H1 (cell line): ENCODE results near the gene KTN1. TPM values are rescaled to one million over a fixed set of nuclear protein-coding genes. Genes with fewer than 3 reads are reported as not detected.

Experiments
- CTCF ChIA-PET: fragments of 300-600 bp; sonication (Branson Sonifier 250); formaldehyde crosslinking; loops from one replicate; lab custom pipeline; 2021; ENCODE audit not compliant: partially characterized antibody; lab: Charles Lee
- POLR2A ChIA-PET: fragments of 300-600 bp; sonication (Branson Sonifier 250); formaldehyde crosslinking; loops from one replicate; lab custom pipeline; 2021; ENCODE audit warnings: inconsistent platforms; ENCODE audit not compliant: partially characterized antibody; lab: Charles Lee
- DNase-seq, 2 experiments: peaks; one replicate each; pipeline versions ENCODE4 v3.0.0 to v3.0.0-alpha.2; 2010 to 2022; ENCODE audit warnings: low spot score in 2 of 2, low read depth in 1 of 2, mixed read lengths in 1 of 2
- FAIRE-seq: peaks from 2 replicates; lab custom pipeline; 2011; peaks lifted over from hg19 to GRCh38; lab: Jason Lieb, UNC
- H2AFZ ChIP-seq: 2 replicates; pipeline ENCODE4 v1.8.1; 2012; ENCODE audit warnings: low read length, inconsistent platforms
- H2AK5ac ChIP-seq: 2 replicates; pipeline ENCODE4 v1.6.1; 2013; ENCODE audit warnings: low read depth, low read length
- H2BK120ac ChIP-seq: replicated peaks from 2 replicates; pipeline ENCODE3; 2013; ENCODE audit warnings: low read depth, low read length, inconsistent platforms
- H2BK12ac ChIP-seq: 2 replicates; pipeline ENCODE4 v1.6.1; 2013; ENCODE audit warnings: low read depth, low read length
- H2BK15ac ChIP-seq: 2 replicates; pipeline ENCODE4 v1.6.1; 2013; ENCODE audit warnings: low read length
- H2BK20ac ChIP-seq: 2 replicates; pipeline ENCODE4 v1.6.1; 2013; ENCODE audit warnings: low read length
- H2BK5ac ChIP-seq: 2 replicates; pipeline ENCODE4 v1.6.1; 2013; ENCODE audit warnings: low read depth, low read length
- H3K14ac ChIP-seq: 2 replicates; pipeline ENCODE4 v1.6.1; 2013; ENCODE audit warnings: inconsistent platforms; ENCODE audit not compliant: insufficient read length
- H3K18ac ChIP-seq: 2 replicates; pipeline ENCODE4 v1.6.1; 2013; ENCODE audit warnings: low read length; ENCODE audit errors: extremely low read depth
- H3K23ac ChIP-seq: 2 replicates; pipeline ENCODE4 v1.6.1; 2013; ENCODE audit warnings: inconsistent platforms; ENCODE audit not compliant: insufficient read length
- H3K23me2 ChIP-seq: 2 replicates; pipeline ENCODE4 v1.6.1; 2013; ENCODE audit warnings: low read depth, low read length
- H3K27ac ChIP-seq: 2 replicates; pipeline ENCODE4 v1.6.1; 2011; ENCODE audit warnings: low read depth, low read length, inconsistent platforms
- H3K27me3 ChIP-seq, 4 experiments: replicated peaks in 1 of 4; 1 replicate in 1 of 4; 2 replicates in 3 of 4; pipeline versions ENCODE4 v1.6.1 to v1.8.1; 2011 to 2013; ENCODE audit warnings: low read length in 3 of 4, mild to moderate bottlenecking in 3 of 4, inconsistent platforms in 2 of 4, mixed read lengths in 2 of 4, moderate library complexity in 1 of 4; ENCODE audit not compliant: control insufficient read depth in 3 of 4, insufficient read depth in 3 of 4; ENCODE audit errors: extremely low read depth in 1 of 4
- H3K36me3 ChIP-seq, 4 experiments: 2 replicates each; pipeline versions ENCODE4 v1.6.1 to v1.8.1; 2011 to 2013; ENCODE audit warnings: mild to moderate bottlenecking in 4 of 4, low read length in 3 of 4, moderate library complexity in 2 of 4, control low read depth in 1 of 4, inconsistent platforms in 1 of 4; ENCODE audit not compliant: insufficient read depth in 4 of 4, control insufficient read depth in 2 of 4
- H3K4ac ChIP-seq: replicated peaks from 2 replicates; pipeline ENCODE3; 2013; ENCODE audit warnings: low read length, low read depth, mixed read lengths, inconsistent platforms; ENCODE audit not compliant: insufficient read length
- H3K4me1 ChIP-seq, 4 experiments: replicated peaks in 1 of 4; 1 replicate in 1 of 4; 2 replicates in 3 of 4; pipeline versions ENCODE4 v1.6.1 to v1.8.1; 2011 to 2013; ENCODE audit warnings: low read length in 3 of 4, inconsistent platforms in 2 of 4, mixed read lengths in 1 of 4; ENCODE audit not compliant: insufficient read depth in 4 of 4, control insufficient read depth in 3 of 4
- H3K4me2 ChIP-seq, 2 experiments: 2 replicates each; pipeline versions ENCODE4 v1.6.1 to v1.8.1; 2011 to 2013; ENCODE audit warnings: low read depth in 2 of 2, low read length in 2 of 2, control low read depth in 1 of 2, inconsistent platforms in 1 of 2, mild to moderate bottlenecking in 1 of 2; ENCODE audit not compliant: insufficient read depth in 1 of 2
- H3K4me3 ChIP-seq, 4 experiments: fragments of 200-600, 300-600 bp in 1 of 4; sonication (generic), shearing (Covaris generic), sonication (Bioruptor Twin) in 1 of 4; 2 replicates each; pipeline versions ENCODE4 v1.5.1 to v1.8.1; 2011 to 2016; ENCODE audit warnings: low read length in 4 of 4, low read depth in 3 of 4, control low read depth in 2 of 4, inconsistent platforms in 2 of 4, mild to moderate bottlenecking in 2 of 4, mixed read lengths in 1 of 4, moderate library complexity in 1 of 4; ENCODE audit not compliant: insufficient read depth in 2 of 4; ENCODE audit errors: extremely low read depth in 1 of 4
- H3K56ac ChIP-seq: replicated peaks from 2 replicates; pipeline ENCODE3; 2013; ENCODE audit warnings: low read depth, mild to moderate bottlenecking, mixed read lengths, low read length, inconsistent platforms; ENCODE audit not compliant: insufficient read length
- H3K79me1 ChIP-seq: 2 replicates; pipeline ENCODE4 v1.6.1; 2013; ENCODE audit warnings: low read depth, low read length, control low read depth
- H3K79me2 ChIP-seq, 2 experiments: 2 replicates each; pipeline versions ENCODE4 v1.6.1 to v1.8.1; 2012 to 2013; ENCODE audit warnings: low read length in 2 of 2, mild to moderate bottlenecking in 2 of 2, inconsistent platforms in 1 of 2; ENCODE audit not compliant: insufficient read depth in 2 of 2, control insufficient read depth in 1 of 2
- H3K9ac ChIP-seq, 4 experiments: replicated peaks in 1 of 4; 1 replicate in 1 of 4; 2 replicates in 3 of 4; pipeline versions ENCODE4 v1.6.1 to v1.8.1; 2011 to 2013; ENCODE audit warnings: low read depth in 3 of 4, low read length in 3 of 4, control low read depth in 2 of 4, mild to moderate bottlenecking in 2 of 4, moderate library complexity in 2 of 4, inconsistent platforms in 1 of 4; ENCODE audit errors: extremely low read depth in 1 of 4
- H3K9me3 ChIP-seq, 2 experiments: 2 replicates each; pipeline versions ENCODE4 v1.6.1 to v1.8.1; 2012 to 2013; ENCODE audit warnings: mild to moderate bottlenecking in 2 of 2, moderate library complexity in 2 of 2, control low read depth in 1 of 2, inconsistent platforms in 1 of 2, low read depth in 1 of 2, low read length in 1 of 2, mixed read lengths in 1 of 2; ENCODE audit not compliant: insufficient read depth in 2 of 2
- H4K20me1 ChIP-seq, 2 experiments: replicated peaks in 1 of 2; 2 replicates each; pipeline versions ENCODE3 to v1.8.1; 2011 to 2013; ENCODE audit warnings: inconsistent platforms in 2 of 2, low read length in 2 of 2, mild to moderate bottlenecking in 1 of 2; ENCODE audit not compliant: insufficient read depth in 2 of 2, control insufficient read depth in 1 of 2
- H4K5ac ChIP-seq: 2 replicates; pipeline ENCODE4 v1.6.1; 2013; ENCODE audit warnings: low read length, low read depth, mixed read lengths, inconsistent platforms; ENCODE audit not compliant: insufficient read length
- H4K8ac ChIP-seq: 2 replicates; pipeline ENCODE4 v1.8.0; 2013; ENCODE audit warnings: mild to moderate bottlenecking, moderate library complexity, low read length, inconsistent platforms; ENCODE audit not compliant: insufficient read depth; ENCODE audit errors: extremely low read depth
- H4K91ac ChIP-seq: replicated peaks from 2 replicates; pipeline ENCODE3; 2013; ENCODE audit warnings: low read length, mixed read lengths, inconsistent platforms; ENCODE audit not compliant: insufficient read length
- CTBP2 ChIP-seq: IDR thresholded peaks from 2 replicates; pipeline ENCODE4 v1.7.0; 2011; ENCODE audit warnings: borderline replicate concordance, mild to moderate bottlenecking, moderate library complexity, mixed read lengths, low read length; ENCODE audit not compliant: insufficient read depth, insufficient read length
- TEAD4 ChIP-seq: IDR thresholded peaks from 2 replicates; pipeline ENCODE4 v1.6.1; 2012; ENCODE audit warnings: low read depth, low read length, inconsistent platforms, mixed read lengths
- WGBS, 2 experiments: shearing (Covaris generic) in 1 of 2; methylation state at CpG; one replicate each; pipeline versions ENCODE4 v1.1.6 to v1.1.7; 2013 to 2015; ENCODE audit warnings: low lambda C conversion rate in 2 of 2, mixed read lengths in 2 of 2, inconsistent platforms in 1 of 2, low coverage in 1 of 2, missing lambda C conversion rate in 1 of 2; ENCODE audit not compliant: insufficient replicate concordance in 2 of 2, insufficient coverage in 1 of 2, insufficient read length in 1 of 2; ENCODE audit errors: extremely low coverage in 1 of 2, missing lambda C conversion rate in 1 of 2; 5-methylcytosine and 5-hydroxymethylcytosine counted together
- polyA plus RNA-seq, 7 experiments: library from polyadenylated mRNA; depleted of rRNA in 3 of 7; stranded (reverse) in 5 of 7; unstranded in 2 of 7; fragments of >200 nt in 5 of 7; fragments of 200-250 nt in 2 of 7; gene quantifications; 1 replicate in 5 of 7; 2 replicates in 1 of 7; 4 replicates in 1 of 7; pipeline versions ENCODE4 v1.2.1 to v1.2.3, GENCODE V29; 2011 to 2013; ENCODE audit warnings: missing spikeins in 2 of 7, mixed read lengths in 2 of 7
- total RNA-seq: library from RNA; stranded (reverse); fragmentation: NEBNext Ultra II Directional; extraction: Animal tissue kit (Norgen Biotek cat#: 25700); gene quantifications from 2 replicates; pipeline ENCODE4 v1.2.1, GENCODE V29; 2021
- TF ChIP-seq, protein P1 (sequence below): IDR thresholded peaks from 2 replicates; pipeline ENCODE4 v1.6.1; 2012; ENCODE audit warnings: inconsistent platforms

Gene KTN1
- total and polyA plus RNA-seq, 2 of the 8 experiments (the other 6 are each of a cell fraction or from before 2014, with no cell fraction given) = 15.4 to 151 TPM

DNA sequence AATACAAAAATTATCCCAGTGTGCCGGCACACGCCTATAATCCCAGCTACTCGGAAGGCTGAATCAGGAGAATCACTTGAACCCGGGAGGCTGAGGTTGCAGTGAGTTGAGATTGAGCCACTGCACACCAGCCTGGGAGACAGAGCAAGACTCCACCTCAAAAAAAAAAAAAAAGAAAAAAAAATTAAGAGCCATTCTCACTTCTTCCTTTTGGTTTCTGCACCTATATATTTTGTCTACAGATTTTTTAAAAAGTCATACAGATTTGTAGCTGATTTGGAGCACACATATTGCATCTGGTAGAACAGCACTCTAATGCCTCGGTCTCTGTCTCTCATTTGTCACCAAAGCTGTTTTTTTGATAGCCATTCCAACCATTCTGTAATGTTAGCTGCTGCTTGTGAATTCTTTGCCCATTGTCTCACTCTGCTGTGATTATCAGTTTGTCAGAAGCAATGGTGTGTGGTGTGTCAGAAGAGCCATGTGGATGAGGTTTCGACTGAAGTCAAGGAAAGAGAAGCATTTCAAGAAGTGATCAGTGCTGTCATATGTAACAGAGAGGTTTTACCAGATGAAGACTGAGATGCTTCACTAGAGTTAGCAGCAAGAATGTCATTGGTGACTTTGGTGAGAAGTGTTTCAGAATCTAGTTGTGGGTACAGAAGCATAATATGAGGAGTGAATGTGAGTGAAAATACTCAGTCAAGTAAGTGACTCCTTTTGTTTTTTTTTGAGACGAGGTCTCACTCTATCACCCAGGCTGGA, 8.7 kb upstream of the KTN1 start:
- POLR2A ChIA-PET = no interaction called here
- no peaks in the 10 kb centered on the region for H3K79me2 ChIP-seq
- TF ChIP-seq CTBP2 (no peak), TEAD4 (no peak)
- TF ChIP-seq, protein P1, sequence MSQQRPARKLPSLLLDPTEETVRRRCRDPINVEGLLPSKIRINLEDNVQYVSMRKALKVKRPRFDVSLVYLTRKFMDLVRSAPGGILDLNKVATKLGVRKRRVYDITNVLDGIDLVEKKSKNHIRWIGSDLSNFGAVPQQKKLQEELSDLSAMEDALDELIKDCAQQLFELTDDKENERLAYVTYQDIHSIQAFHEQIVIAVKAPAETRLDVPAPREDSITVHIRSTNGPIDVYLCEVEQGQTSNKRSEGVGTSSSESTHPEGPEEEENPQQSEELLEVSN = no peak

More for the DNA sequence above, 8.7 kb upstream of the KTN1 start:
- no peaks in the 10 kb centered on the region for H3K4me1 ChIP-seq
- H3K23me2 ChIP-seq = no peaks in the 10 kb centered on the region
- no peak overlapping the region for H3K4me2 ChIP-seq
- 90% methylated on average over 7 of the region's 7 CpGs; no CpG with 5 or more reads in 1 of the 2 experiments for WGBS, 2 experiments
- no peak overlapping the region for H2BK120ac ChIP-seq
- no peaks in the 10 kb centered on the region for H4K20me1 ChIP-seq
- no peak overlapping the region for H3K9ac ChIP-seq
- no peak overlapping the region for H3K4ac ChIP-seq
- no peak for FAIRE-seq
- no peak overlapping the region for H3K18ac ChIP-seq
- H2BK5ac ChIP-seq = no peak overlapping the region
- no peak overlapping the region for H4K5ac ChIP-seq
- H3K27me3 ChIP-seq = no peaks in the 10 kb centered on the region
- H3K14ac ChIP-seq = no peak overlapping the region
- no peak overlapping the region for H2BK15ac ChIP-seq
- no peak overlapping the region for H3K4me3 ChIP-seq
- CTCF ChIA-PET = interaction anchor here (1.3 to 2.1 kb wide), 2 partner anchors 39 to 125 kb away, joined by 3 to 5 read pairs; no protein-coding TSS in a partner anchor
- no peak for DNase-seq
- H3K9me3 ChIP-seq = no peaks in the 10 kb centered on the region
- H4K91ac ChIP-seq = no peak overlapping the region
- H2BK20ac ChIP-seq = no peak overlapping the region
- H3K79me1 ChIP-seq = no peaks in the 10 kb centered on the region
- H3K23ac ChIP-seq = no peak overlapping the region
- H3K27ac ChIP-seq = no peak overlapping the region
- no peak overlapping the region for H2AK5ac ChIP-seq
- no peak overlapping the region for H2AFZ ChIP-seq
- no peaks in the 10 kb centered on the region; a peak in 1 of 8 replicates for H3K36me3 ChIP-seq
- H2BK12ac ChIP-seq = no peak overlapping the region
- H4K8ac ChIP-seq = no peak overlapping the region
- H3K56ac ChIP-seq = no peak overlapping the region
